Activated T-helper 1 cell treated with anti-CD3 and anti-CD28 coated beads, Interleukin-12 subunit alpha, Interleukin-12 subunit beta, Interleukin-2, Interleukin-4 antibody, amounts not matched to agents 30 ng/mL and 10 ng/mL and 1 ng/mL, durations not matched to agents 14 hours and 24 hours and 36 hours (primary cell): Measurements from ENCODE around the gene IQCH. TPM values are rescaled to one million over a fixed set of nuclear protein-coding genes. Genes with fewer than 3 reads are reported as not detected.

Experiments used
- DNase-seq: peaks from one replicate; pipeline ENCODE4 v3.0.0; 2021; ENCODE audit warnings: low spot score
- H3K27ac Mint-ChIP-seq: one replicate; pipeline ENCODE4 v1.8.0; 2021; ENCODE audit warnings: mild to moderate bottlenecking, mixed read lengths
- H3K27me3 Mint-ChIP-seq: one replicate; pipeline ENCODE4 v1.8.0; 2022; ENCODE audit warnings: mild to moderate bottlenecking, moderate library complexity, mixed read lengths; ENCODE audit not compliant: insufficient read depth
- H3K36me3 Mint-ChIP-seq: one replicate; pipeline ENCODE4 v1.8.0; 2021; ENCODE audit warnings: low read depth, mixed read lengths
- H3K4me1 Mint-ChIP-seq: one replicate; pipeline ENCODE4 v1.8.0; 2021; ENCODE audit warnings: low read depth, mixed read lengths
- H3K4me3 Mint-ChIP-seq: one replicate; pipeline ENCODE4 v1.8.0; 2021; ENCODE audit warnings: mild to moderate bottlenecking, moderate library complexity, mixed read lengths
- H3K9me3 Mint-ChIP-seq: one replicate; pipeline ENCODE4 v1.8.0; 2021; ENCODE audit warnings: mixed read lengths
- intact Hi-C: fragments of 100-400 bp; cut with micrococcal nuclease; formaldehyde crosslinking; loops from one replicate; pipeline ENCODE4 v1.15.1; 2024
- total RNA-seq: library from RNA; stranded (reverse); gene quantifications from 2 replicates; pipeline ENCODE4 v1.2.3, GENCODE V29; 2022

The IQCH gene
- total RNA-seq, 1 donor from 2014 or later = 1.2 TPM

DNA sequence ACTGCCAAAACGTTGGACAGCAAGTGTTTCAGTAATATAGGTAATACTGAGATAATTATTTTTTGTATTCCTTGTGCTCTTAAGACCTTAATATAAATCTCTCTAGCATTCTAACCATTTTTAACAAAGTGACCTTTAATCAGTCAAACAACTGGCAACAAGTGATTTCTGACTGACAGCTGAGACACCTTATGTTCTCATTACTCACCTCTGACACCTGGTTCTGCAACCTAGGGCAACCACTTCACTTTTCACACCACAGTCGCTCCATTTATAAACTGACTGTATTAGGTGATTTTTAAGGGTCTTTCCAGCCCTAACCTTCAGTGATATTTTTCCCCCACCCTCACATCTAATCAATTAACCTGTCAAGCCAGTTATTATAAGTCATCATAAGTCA lies 205.9 kb downstream of the IQCH start:
- Mint-ChIP-seq H3K27me3 (peaks cover 11% of the 10 kb centered on the region), H3K9me3 (no peaks in the 10 kb centered on the region), H3K4me1 (no peaks in the 10 kb centered on the region), H3K4me3 (no peak overlapping the region), H3K27ac (no peak overlapping the region), H3K36me3 (no peaks in the 10 kb centered on the region)
- intact Hi-C loops = no loop called here
- no peak for DNase-seq

DNA sequence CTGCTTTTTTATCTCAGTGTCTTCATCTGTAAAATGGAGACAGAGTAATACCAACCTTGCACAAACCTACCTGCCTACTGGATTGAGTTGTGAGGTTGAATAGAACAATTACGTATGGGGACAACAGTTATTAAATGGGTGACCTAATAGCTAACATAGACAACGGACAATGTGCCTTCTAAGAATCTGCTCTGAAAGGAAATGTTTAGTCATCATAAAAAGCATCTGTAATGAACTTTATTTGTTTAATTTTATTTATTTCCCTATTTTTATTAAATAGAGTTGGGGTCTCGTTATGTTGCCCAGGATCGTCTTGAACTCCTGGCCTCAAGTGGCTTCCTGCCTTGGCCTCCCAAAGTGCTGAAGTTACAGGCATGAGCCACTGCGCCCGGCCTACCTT lies 207.1 kb downstream of the IQCH start:
- no peak for DNase-seq
- H3K36me3 Mint-ChIP-seq = no peaks in the 10 kb centered on the region
- no peak overlapping the region for H3K27ac Mint-ChIP-seq
- no peaks in the 10 kb centered on the region for H3K4me1 Mint-ChIP-seq
- peaks cover 6% of the 10 kb centered on the region for H3K27me3 Mint-ChIP-seq
- intact Hi-C loops = no loop called here
- H3K9me3 Mint-ChIP-seq = no peaks in the 10 kb centered on the region
- H3K4me3 Mint-ChIP-seq = no peak overlapping the region

DNA sequence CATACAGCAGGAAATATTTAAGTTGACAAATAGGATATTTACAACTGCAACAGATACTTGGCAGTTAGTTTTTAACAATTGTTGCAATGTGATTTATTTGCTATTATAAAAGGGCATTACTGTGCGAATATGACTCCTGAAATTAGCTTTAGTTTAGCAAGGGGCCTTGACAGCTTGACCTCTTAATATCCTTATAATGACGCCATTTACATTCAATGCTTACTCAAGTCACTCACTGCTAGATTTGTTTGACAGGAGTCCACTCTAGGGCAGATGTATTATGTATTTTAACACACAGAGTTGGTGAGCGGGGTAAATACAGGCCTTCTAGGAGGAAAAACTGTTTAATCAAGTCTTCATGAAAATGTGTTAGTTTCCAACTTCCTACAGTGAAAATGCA lies 208.3 kb downstream of the IQCH start:
- H3K4me1 Mint-ChIP-seq = no peaks in the 10 kb centered on the region
- no peaks in the 10 kb centered on the region for H3K9me3 Mint-ChIP-seq
- H3K4me3 Mint-ChIP-seq = no peak overlapping the region
- no peak overlapping the region for H3K27ac Mint-ChIP-seq
- peaks cover 6% of the 10 kb centered on the region for H3K27me3 Mint-ChIP-seq
- no peaks in the 10 kb centered on the region for H3K36me3 Mint-ChIP-seq
- intact Hi-C loops = no loop called here
- DNase-seq = no peak

DNA sequence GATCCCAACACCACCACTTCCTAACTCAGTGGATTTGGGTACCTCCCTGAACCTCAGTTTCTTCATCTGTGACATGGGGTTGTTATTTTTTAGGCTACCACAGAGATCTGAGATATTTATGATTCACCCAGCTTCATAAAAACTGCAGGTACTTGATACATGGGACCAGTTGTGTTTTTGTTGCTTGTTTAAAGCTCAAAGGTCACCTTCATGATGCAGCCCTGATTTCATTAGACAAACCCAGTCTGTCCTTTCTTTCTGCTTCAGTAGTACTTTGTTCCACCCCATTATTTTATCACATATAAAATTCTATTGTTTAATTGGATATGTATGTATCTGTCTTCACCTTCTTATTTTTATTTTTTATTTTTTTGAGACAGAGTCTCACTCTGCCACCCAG lies 208.9 kb downstream of the IQCH start:
- no peak for DNase-seq
- H3K9me3 Mint-ChIP-seq = no peaks in the 10 kb centered on the region
- H3K4me1 Mint-ChIP-seq = no peaks in the 10 kb centered on the region
- no peak overlapping the region for H3K4me3 Mint-ChIP-seq
- peaks cover 6% of the 10 kb centered on the region for H3K27me3 Mint-ChIP-seq
- no peak overlapping the region for H3K27ac Mint-ChIP-seq
- no peaks in the 10 kb centered on the region for H3K36me3 Mint-ChIP-seq
- intact Hi-C loops = no loop called here

DNA sequence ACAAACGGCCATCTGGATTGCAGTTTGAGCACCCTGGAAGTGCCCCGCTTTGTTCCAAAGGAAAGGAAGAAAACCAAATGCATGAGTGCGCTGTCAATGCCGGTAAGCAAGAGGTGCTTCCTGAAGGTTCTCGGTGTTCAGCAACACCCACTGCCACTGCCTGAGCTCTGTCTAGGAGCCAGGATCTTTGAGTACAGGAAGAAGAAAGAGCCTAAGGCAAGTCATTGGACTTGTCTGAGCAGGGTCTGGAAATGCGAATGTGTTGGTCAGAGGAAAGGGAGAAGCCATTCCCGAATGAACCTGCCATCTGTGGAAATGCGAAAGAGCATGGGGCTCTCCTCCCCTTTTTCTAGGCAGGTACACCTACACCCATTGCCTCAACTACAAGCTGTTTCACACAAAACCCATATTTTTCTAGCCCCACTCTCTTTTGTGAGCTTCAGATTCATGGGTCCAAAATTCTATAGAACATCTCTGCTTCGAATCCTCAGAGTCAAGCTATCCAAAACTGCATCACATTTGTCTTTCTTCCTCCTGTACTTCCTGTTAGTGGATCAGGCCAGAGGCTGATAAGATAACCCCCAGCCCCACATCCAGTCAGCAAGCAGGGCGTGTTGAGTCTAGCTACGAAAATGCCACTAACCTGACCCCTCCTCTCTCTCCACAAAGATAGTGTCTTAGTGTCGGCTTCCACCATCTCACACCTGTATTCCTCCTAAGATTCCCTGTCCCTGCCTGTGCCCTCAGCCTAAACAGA lies 210.8 kb downstream of the IQCH start:
- peaks cover 5% of the 10 kb centered on the region for H3K27me3 Mint-ChIP-seq
- intact Hi-C loops = no loop called here
- no peaks in the 10 kb centered on the region for H3K36me3 Mint-ChIP-seq
- no peak overlapping the region for H3K27ac Mint-ChIP-seq
- no peak for DNase-seq
- H3K4me3 Mint-ChIP-seq = no peak overlapping the region
- H3K4me1 Mint-ChIP-seq = no peaks in the 10 kb centered on the region
- H3K9me3 Mint-ChIP-seq = no peaks in the 10 kb centered on the region

DNA sequence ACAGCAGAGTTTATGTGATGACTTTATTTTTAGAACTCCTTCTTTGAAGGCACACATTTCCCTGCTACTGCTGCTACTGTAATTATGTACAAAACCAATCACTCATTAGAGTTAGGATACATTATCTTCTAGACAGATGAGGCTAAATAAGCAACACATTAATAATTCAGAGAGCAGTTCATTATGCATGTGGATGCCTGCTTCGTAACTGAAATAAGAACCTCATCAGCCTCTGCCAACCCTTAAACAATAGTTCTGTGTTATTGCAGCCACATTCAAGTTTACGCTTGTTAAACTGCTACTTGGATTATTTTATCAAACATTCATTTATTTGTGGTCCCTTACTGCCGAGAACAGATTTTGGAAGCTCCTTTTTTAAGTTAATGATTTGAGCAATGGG lies 213.8 kb downstream of the IQCH start:
- no peak for DNase-seq
- Mint-ChIP-seq H3K36me3 (no peaks in the 10 kb centered on the region), H3K27ac (no peak overlapping the region), H3K27me3 (peaks cover 2% of the 10 kb centered on the region), H3K9me3 (no peaks in the 10 kb centered on the region), H3K4me3 (no peak overlapping the region), H3K4me1 (no peaks in the 10 kb centered on the region)
- intact Hi-C loops = no loop called here

DNA sequence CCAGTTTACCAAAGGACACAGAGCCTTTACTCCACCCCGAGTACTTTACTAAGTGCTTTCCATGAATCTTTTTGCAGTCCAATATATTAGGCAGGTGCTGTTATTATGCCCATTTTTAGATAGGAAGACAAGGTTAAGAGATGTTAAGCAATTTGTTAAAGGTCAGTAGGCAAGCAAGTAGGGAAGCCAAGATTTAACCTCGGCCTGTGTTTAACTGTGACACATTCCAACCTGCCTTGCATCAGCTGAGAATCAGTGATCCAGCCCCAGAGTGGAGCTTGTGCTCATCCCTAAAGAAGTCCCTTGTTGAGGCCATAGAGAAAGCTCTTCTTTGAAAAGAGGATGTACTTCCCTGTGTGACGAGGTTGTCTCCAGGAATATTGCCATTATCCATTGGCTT lies 215.1 kb downstream of the IQCH start:
- Mint-ChIP-seq H3K27me3 (peaks cover 2% of the 10 kb centered on the region), H3K4me3 (no peak overlapping the region), H3K4me1 (no peaks in the 10 kb centered on the region), H3K27ac (no peak overlapping the region), H3K36me3 (no peaks in the 10 kb centered on the region), H3K9me3 (no peaks in the 10 kb centered on the region)
- DNase-seq = no peak
- intact Hi-C loops = no loop called here

DNA sequence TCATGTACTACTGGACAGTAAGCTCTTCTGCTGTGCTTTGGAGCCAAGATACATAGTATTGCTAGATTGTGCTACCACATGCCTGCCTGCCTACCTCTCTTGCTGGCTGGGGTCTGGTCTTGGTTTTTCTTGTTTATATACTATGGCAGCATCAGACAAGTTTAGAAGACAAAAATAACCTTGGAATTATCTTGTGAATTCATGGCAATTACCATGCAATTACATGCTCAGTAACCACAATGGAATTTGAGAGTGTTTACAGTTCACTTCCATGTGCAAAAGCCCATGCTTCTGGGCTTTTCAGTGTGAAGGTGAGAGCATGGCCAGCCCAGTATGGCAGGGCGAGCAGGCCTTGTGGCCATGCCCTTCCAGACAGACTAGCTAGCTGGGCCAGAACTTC lies 218.4 kb downstream of the IQCH start:
- intact Hi-C loops = no loop called here
- Mint-ChIP-seq H3K36me3 (no peaks in the 10 kb centered on the region), H3K4me1 (no peaks in the 10 kb centered on the region), H3K4me3 (no peak overlapping the region), H3K27me3 (peaks cover 2% of the 10 kb centered on the region), H3K9me3 (no peaks in the 10 kb centered on the region), H3K27ac (no peak overlapping the region)
- DNase-seq = no peak

DNA sequence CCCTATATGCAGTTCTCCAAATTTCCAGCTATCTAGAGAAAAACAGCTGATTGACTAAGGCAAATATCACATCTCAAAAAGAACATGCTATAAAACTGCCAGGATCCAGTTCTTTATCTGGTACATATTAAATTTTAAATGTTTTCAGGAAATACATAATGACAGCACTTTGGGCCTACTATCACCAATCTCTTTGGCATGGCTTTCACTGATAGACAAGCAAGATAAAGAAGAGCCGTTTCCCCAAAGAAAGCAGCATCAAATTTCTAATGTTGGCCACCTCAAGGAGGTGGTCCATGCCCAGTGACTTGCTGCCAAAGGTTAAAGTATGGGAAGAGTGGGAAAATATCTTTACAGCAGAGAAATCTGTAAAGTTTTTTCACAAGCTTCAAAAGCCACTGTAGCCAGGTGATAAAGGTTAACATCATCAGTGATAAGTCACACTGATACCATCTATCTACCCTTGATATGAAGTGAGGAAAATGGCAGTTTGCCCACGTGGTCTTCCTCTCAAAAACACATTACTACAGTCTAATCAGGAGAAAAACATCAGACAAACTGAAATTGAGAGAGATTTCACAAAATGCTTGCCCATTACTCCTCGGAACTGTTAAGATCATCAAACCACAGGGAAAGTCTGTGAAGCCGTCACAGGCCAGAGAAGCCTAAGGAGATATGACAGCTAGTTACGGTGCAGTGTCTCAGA lies 220.0 kb downstream of the IQCH start:
- H3K27me3 Mint-ChIP-seq = peaks cover 14% of the 10 kb centered on the region
- intact Hi-C loops = no loop called here

DNA sequence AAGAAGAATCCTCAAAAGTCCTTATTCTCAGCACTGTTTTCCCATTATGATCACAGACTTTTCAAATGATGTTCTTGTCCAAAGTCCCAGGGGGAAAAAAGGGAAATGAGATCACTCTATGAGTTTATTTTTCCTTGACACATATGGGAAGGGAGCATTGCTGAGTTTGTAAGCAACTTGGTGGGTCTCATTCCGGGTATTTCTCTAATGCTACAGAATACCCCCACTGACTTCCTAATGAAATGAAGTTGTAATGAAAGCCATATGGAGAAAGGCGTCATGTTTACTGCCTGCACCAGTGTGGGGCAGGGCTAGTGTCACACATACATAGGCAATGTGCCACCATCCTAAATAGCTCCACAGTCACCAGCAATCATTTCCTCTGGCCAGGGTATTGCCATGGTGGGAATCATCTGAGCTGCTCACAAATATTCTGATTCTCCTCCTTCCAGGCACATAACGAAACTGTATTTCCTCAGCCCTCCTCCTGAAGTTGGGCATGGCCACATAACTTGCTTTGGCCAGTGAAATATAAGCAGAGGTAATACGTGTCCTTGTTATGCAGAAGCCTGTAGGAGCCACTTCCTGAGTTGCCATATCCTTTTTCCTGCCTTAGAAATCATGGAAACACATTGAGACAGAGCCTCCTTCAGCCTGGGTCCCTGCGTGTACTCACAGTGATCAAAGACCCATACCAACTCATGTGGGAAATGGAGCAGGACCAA lies 225.4 kb downstream of the IQCH start:
- Mint-ChIP-seq H3K27me3 (peaks cover 22% of the 10 kb centered on the region), H3K9me3 (no peaks in the 10 kb centered on the region), H3K4me1 (no peaks in the 10 kb centered on the region), H3K27ac (no peak overlapping the region), H3K36me3 (no peaks in the 10 kb centered on the region), H3K4me3 (no peak overlapping the region)
- no peak for DNase-seq
- intact Hi-C loops = no loop called here

More for the DNA sequence above, 220.0 kb downstream of the IQCH start:
- H3K9me3 Mint-ChIP-seq = no peaks in the 10 kb centered on the region
- H3K36me3 Mint-ChIP-seq = no peaks in the 10 kb centered on the region
- H3K27ac Mint-ChIP-seq = no peak overlapping the region
- H3K4me1 Mint-ChIP-seq = no peaks in the 10 kb centered on the region
- no peak overlapping the region for H3K4me3 Mint-ChIP-seq
- DNase-seq = no peak

DNA sequence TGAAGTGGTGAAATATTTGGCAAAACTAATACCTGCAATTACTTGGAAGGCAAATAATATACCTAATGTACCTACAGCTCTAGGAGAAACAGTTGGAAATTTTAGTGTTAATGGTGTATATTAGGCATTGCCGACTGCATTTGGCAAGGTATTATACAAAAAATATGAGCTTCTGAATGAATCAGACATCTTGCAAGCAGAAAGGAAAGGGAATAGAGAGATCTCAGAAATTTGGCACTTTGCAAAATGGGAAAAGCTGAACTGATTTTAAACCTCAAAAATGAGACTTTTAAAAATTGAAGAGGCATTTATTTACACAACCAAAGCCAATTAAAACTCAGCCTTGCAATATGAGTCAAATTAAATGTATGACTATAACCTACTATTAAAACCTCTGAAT lies 226.2 kb downstream of the IQCH start:
- H3K36me3 Mint-ChIP-seq = no peaks in the 10 kb centered on the region
- intact Hi-C loops = no loop called here
- no peak for DNase-seq
- H3K4me1 Mint-ChIP-seq = no peaks in the 10 kb centered on the region
- no peak overlapping the region for H3K27ac Mint-ChIP-seq
- peaks cover 24% of the 10 kb centered on the region for H3K27me3 Mint-ChIP-seq
- H3K9me3 Mint-ChIP-seq = no peaks in the 10 kb centered on the region
- H3K4me3 Mint-ChIP-seq = no peak overlapping the region

DNA sequence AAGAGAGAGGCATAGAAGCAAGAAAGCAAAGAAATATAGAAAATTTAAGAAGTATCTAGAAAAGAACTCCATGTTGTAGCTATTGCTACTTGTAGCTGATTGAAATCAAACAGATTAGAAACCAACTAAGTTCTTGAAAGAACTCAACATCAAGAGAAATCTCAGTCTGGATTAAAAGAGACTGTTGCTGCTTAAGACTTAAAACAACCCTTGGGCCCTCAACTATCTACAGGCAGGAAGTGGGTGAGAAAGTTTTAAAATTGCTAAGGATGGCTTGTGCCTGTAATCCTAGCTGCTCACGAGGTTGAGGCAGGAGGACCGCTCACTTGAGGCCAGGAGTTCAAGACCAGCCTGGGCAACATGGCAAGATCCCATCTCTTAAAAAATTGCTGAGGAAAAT lies 227.1 kb downstream of the IQCH start:
- intact Hi-C loops = no loop called here
- Mint-ChIP-seq H3K4me3 (no peak overlapping the region), H3K27me3 (peaks cover 24% of the 10 kb centered on the region), H3K27ac (peak overlapping the region; percentile 49), H3K9me3 (no peaks in the 10 kb centered on the region), H3K4me1 (no peaks in the 10 kb centered on the region), H3K36me3 (no peaks in the 10 kb centered on the region)
- DNase-seq = no peak

DNA sequence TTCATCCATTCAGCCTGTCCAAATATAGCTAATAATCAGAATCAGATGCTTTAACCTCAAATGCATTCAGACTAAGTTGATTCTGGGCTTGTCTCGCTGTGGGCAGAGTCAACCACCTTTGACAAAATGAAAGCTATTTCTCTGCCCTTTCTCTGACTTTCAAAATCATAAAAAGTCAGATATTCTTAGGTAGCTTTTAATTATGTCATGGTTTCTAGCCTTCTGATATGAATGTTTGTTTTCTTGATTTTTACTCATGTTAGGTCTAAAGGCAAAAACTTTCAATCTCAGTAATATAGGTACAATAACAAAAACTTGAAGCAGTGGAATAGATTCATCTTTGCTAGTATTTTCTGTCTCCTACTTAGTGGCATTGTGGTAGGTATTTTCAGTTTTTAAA lies 241.0 kb downstream of the IQCH start:
- Mint-ChIP-seq H3K27ac (no peak overlapping the region), H3K9me3 (no peaks in the 10 kb centered on the region), H3K27me3 (peaks cover 6% of the 10 kb centered on the region), H3K4me1 (no peaks in the 10 kb centered on the region), H3K4me3 (no peak overlapping the region), H3K36me3 (no peaks in the 10 kb centered on the region)
- DNase-seq = no peak
- intact Hi-C loops = no loop called here
